G401.6 (cell line): ENCODE data around the gene EFNA5.
"Not testable (repeated sequence)": the region's sequence is repeated elsewhere in the genome, so short reads cannot be mapped to it uniquely, and the experiment has no call there.

ENCODE experiments used
- FAIRE-seq: peaks from 2 replicates; lab custom pipeline; 2012; peaks lifted over from hg19 to GRCh38; lab: Jason Lieb, UNC

The EFNA5 gene

DNA sequence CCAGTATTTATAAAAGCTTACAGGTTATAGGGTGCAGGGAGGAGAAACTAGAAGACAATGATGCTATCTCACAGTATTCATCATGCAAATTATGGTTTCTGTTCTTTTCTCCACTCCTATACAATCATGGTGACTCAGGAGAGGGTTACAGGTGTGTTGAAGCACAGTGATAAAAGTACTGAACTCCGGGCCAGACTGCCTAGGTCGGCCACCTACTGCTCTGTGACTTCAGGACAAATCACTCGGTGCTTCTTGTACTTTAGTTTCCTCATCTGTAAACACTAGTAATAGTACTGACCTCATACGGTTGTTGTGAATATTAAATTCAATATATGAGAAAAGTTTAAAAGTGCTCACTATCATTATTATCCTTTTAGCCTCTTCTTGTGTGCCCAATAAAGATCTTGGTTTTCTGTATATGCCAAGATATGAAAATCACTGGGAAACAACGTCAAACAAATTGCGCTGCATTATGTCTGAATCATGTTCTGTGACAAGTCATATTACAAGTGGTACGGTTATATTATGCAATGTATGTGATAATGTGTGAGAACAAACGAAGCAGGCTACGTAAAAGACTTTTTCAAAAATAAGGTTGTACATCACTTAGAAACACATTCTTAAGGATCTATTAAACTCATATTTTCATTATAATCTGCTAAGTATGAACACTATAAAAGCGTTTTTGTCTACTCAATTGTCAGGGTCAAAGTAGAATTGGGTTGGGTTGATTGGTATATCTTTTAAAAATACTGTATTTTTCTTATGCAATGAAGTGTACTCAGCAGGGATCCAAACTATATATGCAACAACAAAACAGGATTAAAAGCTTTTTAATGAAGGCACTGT, 153.3 kb downstream of the EFNA5 start:
- FAIRE-seq, result no peak

GRCh38 chr5:107516452-107517184, 154.1 kb downstream of the EFNA5 start:
- no peak for FAIRE-seq

DNA sequence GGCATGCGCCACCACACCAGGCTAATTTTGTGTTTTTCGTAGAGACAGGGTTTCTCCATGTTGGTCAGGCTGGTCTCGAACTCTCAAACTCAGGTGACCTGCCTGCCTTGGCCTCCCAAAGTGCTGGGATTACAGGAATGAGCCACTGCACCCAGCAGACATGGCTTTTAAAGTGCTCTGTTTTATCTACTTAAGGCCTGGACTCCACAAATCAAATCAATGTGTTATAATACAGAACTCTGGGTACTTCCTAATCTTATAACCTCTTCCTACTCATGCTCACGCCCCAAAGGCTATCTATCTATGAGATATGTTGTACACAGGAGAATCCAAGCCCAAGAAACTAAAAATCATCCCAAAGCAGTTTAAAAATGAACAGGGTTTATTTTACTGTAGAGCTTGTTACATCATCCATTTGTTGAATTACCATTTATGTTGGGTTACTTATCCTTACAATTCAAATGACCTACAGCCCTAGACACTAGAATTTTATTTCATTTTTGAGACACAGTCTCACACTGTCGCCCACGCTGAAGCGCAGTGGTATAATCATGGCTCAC, 155.1 kb downstream of the EFNA5 start:
- no peak for FAIRE-seq

GRCh38 chr5:107514305-107514704, 156.4 kb downstream of the EFNA5 start:
- FAIRE-seq, result no peak

- no peak for FAIRE-seq
These were observed 157.2 kb downstream of the EFNA5 start for GRCh38 chr5:107513337-107514085.

- FAIRE-seq, result no peak
These were observed 158.7 kb downstream of the EFNA5 start for GRCh38 chr5:107512029-107512428.

- FAIRE-seq, result no peak
These were observed 160.6 kb downstream of the EFNA5 start for GRCh38 chr5:107510125-107510524.

DNA sequence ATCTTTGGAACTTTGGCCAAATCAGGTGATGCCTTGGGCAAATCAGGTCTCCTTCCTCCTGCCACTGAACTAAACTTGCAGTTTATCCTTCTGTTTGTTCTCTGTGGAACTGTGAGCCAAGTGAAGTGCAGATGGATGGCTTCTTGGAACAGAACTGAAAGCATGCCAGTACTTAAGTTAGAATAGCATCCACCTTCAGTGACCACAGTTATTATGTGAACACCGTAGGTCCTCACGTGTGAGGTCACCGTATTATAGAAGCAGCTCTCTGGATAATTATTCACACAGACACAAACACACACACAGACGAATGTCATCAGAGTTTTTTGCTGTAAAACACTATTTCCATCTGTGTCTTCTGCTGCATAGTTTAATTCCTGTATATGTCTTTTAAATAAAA, 162.6 kb downstream of the EFNA5 start:
- no peak for FAIRE-seq

- FAIRE-seq, result no peak
These were observed 164.8 kb downstream of the EFNA5 start for GRCh38 chr5:107505763-107506534.

- FAIRE-seq, result no peak
These were observed 166.3 kb downstream of the EFNA5 start for GRCh38 chr5:107504424-107504823.

- FAIRE-seq, result no peak
These were observed 168.1 kb downstream of the EFNA5 start for GRCh38 chr5:107502676-107503060.

DNA sequence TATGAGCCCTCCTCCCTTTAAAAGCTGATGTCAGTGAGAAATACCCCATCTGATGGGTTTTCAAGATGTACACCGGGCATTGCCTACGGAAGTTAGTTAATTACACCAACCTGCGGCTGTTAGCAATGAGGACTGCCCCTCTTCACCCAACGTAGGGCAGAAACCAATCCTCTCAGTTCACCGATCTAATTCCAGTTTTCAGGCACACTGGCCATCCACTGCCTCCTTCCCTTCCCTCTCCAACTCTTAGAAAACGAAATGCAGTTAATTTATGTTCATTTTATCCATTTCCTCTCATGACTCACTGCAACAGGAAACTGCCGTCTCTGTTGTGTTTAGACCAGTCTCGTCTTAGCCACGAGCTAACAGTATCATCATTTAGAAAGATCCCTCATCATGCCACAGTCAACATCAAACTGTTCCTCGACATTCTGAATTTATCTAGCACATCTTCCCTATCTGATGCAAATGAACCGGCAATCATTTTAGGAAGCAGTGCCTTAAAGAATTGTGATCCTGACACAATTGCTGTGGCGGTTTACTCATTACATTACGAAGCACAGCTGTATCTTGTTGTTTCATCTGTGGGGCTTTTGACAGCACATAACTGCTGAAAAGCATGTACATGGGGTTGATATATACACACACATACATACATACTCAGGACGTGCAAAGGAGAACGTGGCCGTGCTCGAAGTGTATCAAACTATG, 168.6 kb downstream of the EFNA5 start:
- no peak for FAIRE-seq

DNA sequence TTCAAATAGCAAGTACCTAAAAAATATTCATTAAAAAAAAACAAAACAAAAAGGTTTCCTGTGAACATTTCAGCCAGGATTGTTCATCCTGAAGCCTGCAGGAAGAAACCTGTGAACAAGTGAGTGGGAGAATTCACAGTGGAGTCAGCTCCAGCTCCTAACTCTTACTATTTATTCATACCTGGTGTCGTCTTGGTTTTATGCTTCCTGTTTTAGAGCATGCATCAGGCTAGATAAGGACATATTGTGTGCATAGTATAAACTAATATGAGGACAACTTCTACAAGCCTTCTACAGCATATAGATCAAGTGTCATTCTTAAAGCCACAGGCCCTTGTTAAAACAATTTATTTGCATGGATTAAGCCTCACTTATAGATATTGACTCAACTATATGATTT, 169.9 kb downstream of the EFNA5 start:
- FAIRE-seq, result no peak

DNA sequence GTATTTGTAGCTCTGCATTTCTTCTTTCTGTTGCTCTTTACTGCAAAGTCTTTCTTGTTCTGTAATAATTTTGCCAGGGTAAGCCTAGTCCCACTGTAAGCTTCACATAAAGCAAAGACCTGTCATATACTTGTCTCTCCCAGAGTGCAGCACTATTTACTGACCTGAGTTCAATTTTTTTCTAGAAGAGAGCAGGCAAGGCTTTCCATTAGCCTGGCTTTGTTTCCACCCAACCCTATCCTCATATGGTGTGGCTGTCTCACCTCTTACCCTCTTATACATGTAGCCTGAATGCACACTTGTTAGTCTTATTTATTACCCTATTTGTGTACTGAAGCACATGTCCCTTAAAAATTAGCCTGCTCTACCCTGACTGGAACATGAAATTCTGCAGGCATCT, 170.4 kb downstream of the EFNA5 start:
- no peak for FAIRE-seq

DNA sequence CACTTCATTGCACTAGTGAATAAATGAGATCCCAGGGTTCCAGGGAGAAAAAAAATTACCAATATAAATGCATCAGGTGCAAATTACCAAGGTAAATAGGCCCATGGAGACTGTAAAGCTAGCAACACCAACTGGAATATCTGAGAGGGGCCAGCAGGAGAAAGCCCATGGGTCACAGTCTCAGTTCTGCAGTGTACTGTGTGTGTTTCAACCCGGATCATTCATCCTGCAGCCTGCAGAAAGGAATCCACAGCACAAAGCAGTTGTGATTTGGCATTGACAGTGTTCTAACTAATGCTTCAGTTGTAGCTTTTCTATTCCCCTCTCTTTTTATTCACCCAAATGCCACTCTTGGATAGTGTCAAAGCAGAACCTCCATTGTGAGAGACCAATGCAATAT, 171.0 kb downstream of the EFNA5 start:
- FAIRE-seq, result no peak

DNA sequence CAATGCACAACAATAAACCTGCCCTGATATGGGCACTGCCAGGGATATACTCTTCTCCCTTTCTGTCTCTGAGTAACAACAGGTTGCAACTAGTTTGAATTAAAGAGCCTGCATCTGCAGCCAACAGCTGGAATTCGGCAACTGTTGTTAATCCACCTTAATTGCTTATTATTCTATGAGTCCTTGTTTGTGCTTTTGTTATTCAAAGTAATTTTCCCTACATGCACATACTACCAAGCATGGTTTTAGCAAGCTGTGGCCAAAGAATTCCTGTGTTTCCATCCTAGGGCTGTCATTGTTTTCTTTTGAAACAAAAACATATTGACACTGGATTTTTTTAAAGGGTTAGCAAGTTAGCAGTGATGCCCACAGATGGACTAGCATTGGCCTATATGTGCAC, 171.5 kb downstream of the EFNA5 start:
- FAIRE-seq, result no peak

DNA sequence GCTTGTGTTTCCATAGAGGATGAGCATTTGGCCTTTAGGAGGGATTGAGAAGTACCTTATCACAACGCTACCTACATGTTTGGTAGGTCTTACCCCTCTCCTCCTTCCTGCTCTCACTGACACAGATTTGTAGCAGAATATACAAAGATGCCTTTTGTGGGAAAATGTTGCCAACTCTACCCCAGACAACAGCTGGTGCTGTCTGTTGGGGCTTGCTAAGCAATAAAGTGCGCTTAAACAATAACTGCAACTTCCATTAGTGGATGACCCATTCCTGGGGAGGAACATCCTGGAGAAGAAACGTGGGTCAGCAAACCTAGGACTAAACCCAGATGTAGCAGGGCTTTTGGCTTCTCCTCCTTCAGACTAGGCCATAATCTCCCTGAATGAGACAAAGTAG, 174.3 kb downstream of the EFNA5 start:
- FAIRE-seq, result no peak

DNA sequence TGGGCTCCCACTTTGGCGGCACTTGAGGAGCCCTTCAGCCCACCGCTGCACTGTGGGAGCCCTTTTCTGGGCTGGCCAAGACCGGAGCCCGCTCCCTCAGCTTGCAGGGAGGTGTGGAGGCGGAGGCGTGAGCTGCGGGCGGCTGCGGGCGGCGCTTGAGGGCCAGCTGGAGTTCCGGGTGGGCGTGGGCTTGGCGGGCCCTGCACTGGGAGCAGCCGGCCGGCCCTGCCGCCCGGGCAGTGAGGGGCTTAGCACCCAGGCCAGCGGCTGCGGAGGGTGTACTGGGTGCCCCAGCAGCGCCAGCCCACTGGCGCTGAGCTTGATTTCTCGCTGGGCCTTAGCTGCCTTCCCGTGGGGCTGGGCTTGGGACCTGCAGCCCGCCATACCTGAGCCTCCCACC, 176.6 kb downstream of the EFNA5 start:
- not testable (repeated sequence) for FAIRE-seq

DNA sequence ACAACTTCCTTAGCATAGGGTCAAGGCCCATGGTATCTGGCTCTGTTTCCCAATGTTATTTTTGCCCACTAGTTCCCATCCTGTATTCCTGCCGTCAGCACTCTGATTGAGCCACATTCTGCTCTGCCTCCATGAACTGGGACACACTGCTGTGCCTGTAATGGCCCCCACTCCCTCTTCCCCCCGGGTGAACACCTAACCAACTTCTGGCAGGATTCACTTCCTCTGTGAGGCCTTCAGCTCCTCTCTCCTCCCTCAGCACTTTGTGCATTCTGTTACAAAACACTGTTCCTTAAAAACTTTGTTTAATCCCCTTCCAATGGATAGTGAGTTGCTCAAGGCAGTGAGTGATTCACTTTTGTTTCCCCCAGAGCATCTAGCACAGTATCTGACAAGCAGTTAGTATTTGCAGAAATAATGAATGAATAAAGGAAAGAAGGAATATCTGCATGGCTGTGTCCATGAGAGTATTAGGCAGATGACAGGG, 183.6 kb downstream of the EFNA5 start:
- FAIRE-seq, result no peak

DNA sequence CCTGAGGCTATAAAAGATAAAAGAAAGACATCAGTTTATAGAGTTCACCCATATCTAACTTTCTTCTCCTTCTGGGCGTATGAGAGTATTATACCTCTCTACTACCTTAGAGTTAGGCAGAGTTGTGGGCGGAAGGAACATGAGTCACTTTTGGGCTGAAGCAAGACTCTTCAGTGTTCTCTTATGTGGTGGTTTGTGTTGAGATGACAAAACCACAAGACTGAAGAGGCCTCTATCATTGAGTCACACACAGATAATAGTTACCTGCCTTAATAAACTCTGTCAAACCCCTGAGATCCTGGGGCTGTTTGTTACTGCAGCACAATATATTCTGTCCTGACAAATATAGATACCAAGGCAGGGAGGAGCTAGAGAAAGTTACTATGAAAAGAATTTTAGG, 184.2 kb downstream of the EFNA5 start:
- FAIRE-seq, result no peak

- FAIRE-seq, result no peak
These were observed 185.6 kb downstream of the EFNA5 start for GRCh38 chr5:107485184-107485583.
